ENCODE results near the gene TNFAIP2.
A peak's percentile ranks its signal among the peaks of the same experiment; 100 is the strongest.

- TF ChIP-seq POLR2A (IDR thresholded peaks at IDR 0.05) (no peak), CTCF (IDR thresholded peaks at IDR 0.05) (no peak), EP300 (IDR thresholded peaks at IDR 0.05) (no peak), POLR2AphosphoS5 (IDR thresholded peaks at IDR 0.05) (peak in 2 of 3 donors; percentile 49 to 73)
These were observed at the start of gene TNFAIP2 for GRCh38 chr14:103122947-103123633.
